Iris pigment epithelial cell (primary cell): Measurements from ENCODE around the gene TRIM45.
"Not testable (repeated sequence)": the region's sequence is repeated elsewhere in the genome, so short reads cannot be mapped to it uniquely, and the experiment has no call there.

Source experiments
- DNase-seq: peaks from one replicate; pipeline ENCODE4 v3.0.0-alpha.2; 2011; ENCODE audit warnings: low read depth

The TRIM45 gene

GRCh38 chr1:117121589-117122329 lies at the start of gene TRIM45:
TRIM45 (minus strand) TSS chr1:117121749; CDS start chr1:117121201, 548 bp downstream.
- peak; percentile 98 for DNase-seq

GRCh38 chr1:117169871-117170596 lies 48.5 kb upstream of the TRIM45 start:
- DNase-seq, result no peak

GRCh38 chr1:117167402-117167801 lies 45.9 kb upstream of the TRIM45 start:
- peak; percentile 17 for DNase-seq

GRCh38 chr1:117166076-117166475 lies 44.5 kb upstream of the TRIM45 start:
- DNase-seq, result peak; percentile 89

- DNase-seq, result no peak
Measured at GRCh38 chr1:117164209-117164608, 42.7 kb upstream of the TRIM45 start.

- DNase-seq, result no peak
Measured at GRCh38 chr1:117162816-117163215, 41.3 kb upstream of the TRIM45 start.

- no peak for DNase-seq
Measured at GRCh38 chr1:117161887-117162286, 40.3 kb upstream of the TRIM45 start.

- not testable (repeated sequence) for DNase-seq
Measured at GRCh38 chr1:117151305-117151704, 29.8 kb upstream of the TRIM45 start.

GRCh38 chr1:117150316-117150715 lies 28.8 kb upstream of the TRIM45 start:
- DNase-seq, result peak; percentile 77

GRCh38 chr1:117147856-117148588 lies 26.5 kb upstream of the TRIM45 start:
- DNase-seq, result peak; percentile 59

GRCh38 chr1:117147341-117147831 lies 25.8 kb upstream of the TRIM45 start:
- DNase-seq, result no peak

- peak; percentile 92 for DNase-seq
Measured at GRCh38 chr1:117146575-117147340, 25.2 kb upstream of the TRIM45 start.

GRCh38 chr1:117146072-117146471 lies 24.5 kb upstream of the TRIM45 start:
- no peak for DNase-seq

GRCh38 chr1:117143871-117144270 lies 22.3 kb upstream of the TRIM45 start:
- DNase-seq, result no peak

GRCh38 chr1:117143172-117143571 lies 21.6 kb upstream of the TRIM45 start:
- DNase-seq, result no peak

- peak; percentile 9 for DNase-seq
Measured at GRCh38 chr1:117142200-117142599, 20.7 kb upstream of the TRIM45 start.

GRCh38 chr1:117138561-117138960 lies 17.0 kb upstream of the TRIM45 start:
- DNase-seq, result no peak

- DNase-seq, result no peak
Measured at GRCh38 chr1:117138106-117138505, 16.6 kb upstream of the TRIM45 start.

- no peak for DNase-seq
Measured at GRCh38 chr1:117137281-117137855, 15.8 kb upstream of the TRIM45 start.

GRCh38 chr1:117136749-117137148 lies 15.2 kb upstream of the TRIM45 start:
- no peak for DNase-seq

GRCh38 chr1:117135329-117135728 lies 13.8 kb upstream of the TRIM45 start:
- DNase-seq, result no peak
